HG02798 (cell line): Measurements from ENCODE around the gene F2.

Experiments
- ATAC-seq: cut with Tn5 transposase; IDR thresholded peaks from one replicate; pipeline ENCODE4 v1.9.1; 2021; ENCODE audit warnings: mild to moderate bottlenecking; ENCODE audit not compliant: unreplicated experiment, poor library complexity

F2 gene

GRCh38 chr11:46736615-46737014, 17.6 kb downstream of the F2 start:
- no peak for ATAC-seq

DNA sequence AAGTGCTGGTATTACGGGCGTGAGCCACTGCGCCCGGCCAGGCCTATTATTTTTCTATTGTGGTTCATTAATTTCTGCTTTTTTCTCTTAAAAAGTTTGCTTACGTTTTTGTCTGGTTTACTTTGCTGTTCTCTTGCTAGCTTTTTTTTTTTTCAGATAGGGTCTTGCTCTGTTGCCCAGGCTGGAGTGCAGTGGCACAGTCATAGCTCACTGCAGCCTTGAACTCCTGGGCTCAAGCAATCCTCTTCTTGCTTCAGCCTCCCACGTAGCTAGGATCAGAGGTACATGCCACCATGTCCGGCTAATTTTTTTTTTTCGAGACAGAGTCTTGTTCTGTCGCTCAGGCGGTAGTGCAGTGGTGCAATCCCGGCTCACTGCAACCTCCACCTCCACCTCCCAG, 18.7 kb downstream of the F2 start:
- ATAC-seq: no peak

DNA sequence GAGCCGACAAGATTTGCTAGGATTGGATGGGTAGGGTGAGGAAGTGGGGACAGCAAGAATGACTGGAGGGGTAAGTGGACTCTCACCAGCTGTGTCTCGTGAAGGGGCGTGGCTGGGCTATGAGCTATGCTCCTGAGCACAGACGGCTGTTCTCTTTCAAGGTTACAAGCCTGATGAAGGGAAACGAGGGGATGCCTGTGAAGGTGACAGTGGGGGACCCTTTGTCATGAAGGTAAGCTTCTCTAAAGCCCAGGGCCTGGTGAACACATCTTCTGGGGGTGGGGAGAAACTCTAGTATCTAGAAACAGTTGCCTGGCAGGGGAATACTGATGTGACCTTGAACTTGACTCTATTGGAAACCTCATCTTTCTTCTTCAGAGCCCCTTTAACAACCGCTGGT, 19.9 kb downstream of the F2 start:
- no peak for ATAC-seq

GRCh38 chr11:46741600-46742484, 22.8 kb downstream of the F2 start:
- no peak for ATAC-seq

DNA sequence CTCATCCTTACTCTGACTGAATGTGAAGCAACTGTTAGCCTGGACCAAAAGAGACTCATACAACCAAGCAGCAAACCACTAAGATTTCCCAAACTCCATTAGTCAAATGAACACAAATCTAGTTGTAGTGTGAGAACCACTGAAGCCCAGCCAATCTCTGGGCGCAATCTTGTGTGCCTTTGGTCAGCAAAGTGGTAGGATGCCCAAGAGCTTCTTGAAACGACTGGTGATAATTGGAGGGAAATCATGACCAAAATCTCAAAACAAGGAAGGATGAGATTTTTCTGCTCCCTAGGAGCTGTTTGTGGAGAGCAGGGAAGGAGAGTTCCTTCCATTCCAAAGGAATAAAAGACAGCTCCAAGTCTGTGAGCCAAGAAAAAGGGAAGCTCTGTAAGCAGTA, 24.0 kb downstream of the F2 start:
- ATAC-seq: no peak

DNA sequence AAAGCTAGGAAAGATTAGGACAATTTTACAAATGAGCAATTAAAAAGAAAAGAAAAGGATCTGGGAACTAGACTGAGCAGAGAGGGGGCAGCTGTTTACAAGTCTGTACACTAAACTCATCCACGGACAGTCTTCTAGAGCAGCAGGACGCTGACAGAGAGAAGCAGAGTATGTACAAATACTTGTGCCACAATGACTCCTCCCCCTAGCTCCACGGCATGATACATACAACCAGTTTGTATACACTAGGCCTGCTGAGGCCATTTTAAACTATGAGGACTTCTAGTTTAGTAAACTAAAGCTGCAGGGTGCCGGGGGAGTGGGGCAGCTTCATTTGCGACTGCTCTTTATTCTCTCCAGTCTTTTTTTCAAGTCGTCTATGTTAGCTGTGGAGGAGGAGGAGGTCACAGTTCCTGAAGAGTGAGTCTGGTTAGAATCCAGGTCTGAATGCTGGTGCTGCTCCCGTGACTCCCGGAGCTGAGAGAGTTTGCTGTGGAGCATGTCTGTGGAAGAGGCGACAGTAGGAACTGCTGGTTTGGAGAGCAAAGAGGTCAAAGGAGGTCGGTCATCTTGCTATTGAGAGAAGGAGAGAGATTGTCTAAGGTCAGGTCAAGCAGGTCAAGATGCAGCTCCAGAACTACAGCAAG, 24.8 kb downstream of the F2 start:
- no peak for ATAC-seq

- ATAC-seq: no peak
Measured at GRCh38 chr11:46745328-46745727, 26.3 kb downstream of the F2 start.

DNA sequence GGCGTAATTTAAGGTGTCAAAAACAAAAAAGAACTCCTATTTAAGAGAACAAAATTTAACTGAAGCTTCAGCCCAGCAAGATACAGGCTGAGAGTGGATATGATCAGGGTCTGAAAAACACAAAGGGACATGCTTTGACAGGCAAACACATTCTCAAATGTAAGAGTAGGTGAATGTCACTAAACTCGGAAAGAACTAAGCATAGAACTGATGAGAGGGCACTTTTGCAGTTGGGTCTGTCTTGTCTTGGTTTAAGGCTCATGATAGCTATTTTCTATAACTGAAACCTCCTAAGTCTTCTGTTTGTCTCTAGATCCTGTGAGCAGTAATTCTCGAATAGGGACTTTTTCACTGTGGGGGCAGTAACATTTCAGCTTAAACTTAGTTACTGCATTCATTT, 27.0 kb downstream of the F2 start:
- ATAC-seq: no peak

DNA sequence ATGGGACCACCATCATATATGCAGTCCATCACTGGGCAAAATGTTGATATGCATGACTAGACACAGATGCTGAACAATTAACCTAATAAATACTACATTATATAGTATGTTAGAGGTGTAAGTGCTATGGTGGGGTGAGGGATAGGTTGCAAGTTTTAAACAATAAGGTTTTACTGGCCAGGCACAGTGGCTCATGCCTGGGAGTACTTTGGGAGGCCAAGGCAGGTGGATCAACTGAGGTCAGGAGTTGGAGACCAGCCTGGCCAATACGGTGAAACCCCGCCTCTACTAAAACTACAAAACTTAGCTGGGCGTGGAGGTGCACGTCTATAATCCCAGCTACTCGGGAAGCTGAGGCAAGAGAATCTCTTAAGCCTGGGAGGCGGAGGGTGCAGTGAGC, 28.1 kb downstream of the F2 start:
- no peak for ATAC-seq

GRCh38 chr11:46755962-46756361, 36.9 kb downstream of the F2 start:
- no peak for ATAC-seq

DNA sequence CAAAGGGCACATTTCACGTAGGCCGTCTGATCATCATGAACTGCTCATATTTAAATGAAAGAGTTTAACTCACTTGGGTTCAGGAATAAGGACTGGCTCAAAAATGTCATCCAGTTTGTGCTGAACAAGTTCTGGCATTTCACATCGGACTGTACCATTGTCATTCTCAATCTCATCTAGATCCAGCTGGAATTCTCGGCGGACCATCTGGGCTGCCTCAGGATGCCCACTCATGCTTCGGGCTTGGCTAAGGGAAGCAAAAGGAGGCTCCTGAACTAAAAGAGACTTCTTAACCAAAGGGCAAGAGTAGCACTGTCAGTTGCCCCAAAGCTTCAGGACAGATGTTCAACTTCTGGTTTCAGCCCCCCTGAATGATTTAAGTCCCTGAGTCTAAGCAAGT, 40.2 kb downstream of the F2 start:
- ATAC-seq: no peak

DNA sequence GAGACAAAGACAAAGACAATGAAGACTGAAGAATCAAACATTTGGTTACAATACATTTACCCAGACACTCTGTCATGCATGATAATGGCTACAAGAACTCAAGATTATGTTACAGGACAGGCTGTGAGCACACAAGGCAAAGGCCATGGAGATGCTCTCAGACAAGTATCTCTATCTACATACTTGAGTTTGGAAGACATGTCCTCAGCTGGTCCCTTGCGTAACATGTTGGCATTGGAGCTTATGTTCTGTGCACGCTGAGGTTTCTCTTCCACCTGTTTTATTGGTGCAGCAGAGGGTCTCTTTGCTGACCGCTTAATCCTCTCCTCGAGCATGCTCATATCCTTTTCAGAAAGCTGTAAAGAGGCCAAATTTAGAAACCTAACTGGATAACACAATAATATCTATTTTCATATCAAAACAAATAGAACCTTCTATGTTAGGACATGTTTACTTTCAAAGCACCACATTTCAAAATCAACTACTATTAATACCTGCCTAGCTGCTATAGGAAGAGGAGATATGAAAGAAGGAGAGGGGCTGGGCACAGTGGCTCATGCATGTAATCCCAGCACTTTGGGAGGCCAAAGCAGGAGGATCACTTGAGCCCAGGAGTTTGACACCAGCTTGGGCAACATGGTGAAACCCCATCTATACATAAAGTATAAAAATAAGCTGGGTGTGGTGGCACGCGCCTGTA, 41.6 kb downstream of the F2 start:
- ATAC-seq: no peak

DNA sequence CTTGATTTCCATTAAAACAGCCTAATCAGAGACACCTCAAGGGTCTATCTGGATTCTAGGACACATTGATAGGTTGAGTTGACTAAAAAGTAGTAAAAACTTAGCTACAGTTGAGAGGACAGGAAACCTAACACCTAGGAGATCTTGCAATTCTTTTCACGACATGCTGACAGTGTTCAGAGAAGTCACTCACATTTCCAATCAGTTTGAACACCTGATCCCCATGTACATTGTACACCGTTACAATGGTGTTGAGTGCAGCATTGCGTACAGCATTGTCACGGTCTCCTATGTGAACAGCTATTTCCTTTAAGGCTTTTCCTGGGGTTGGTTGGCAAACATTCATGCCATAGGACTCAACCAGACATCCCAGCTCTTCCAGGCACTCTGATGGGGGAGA, 42.8 kb downstream of the F2 start:
- no peak for ATAC-seq

GRCh38 chr11:46762248-46762647, 43.2 kb downstream of the F2 start:
- no peak for ATAC-seq

GRCh38 chr11:46766656-46767055, 47.6 kb downstream of the F2 start:
- ATAC-seq: no peak

DNA sequence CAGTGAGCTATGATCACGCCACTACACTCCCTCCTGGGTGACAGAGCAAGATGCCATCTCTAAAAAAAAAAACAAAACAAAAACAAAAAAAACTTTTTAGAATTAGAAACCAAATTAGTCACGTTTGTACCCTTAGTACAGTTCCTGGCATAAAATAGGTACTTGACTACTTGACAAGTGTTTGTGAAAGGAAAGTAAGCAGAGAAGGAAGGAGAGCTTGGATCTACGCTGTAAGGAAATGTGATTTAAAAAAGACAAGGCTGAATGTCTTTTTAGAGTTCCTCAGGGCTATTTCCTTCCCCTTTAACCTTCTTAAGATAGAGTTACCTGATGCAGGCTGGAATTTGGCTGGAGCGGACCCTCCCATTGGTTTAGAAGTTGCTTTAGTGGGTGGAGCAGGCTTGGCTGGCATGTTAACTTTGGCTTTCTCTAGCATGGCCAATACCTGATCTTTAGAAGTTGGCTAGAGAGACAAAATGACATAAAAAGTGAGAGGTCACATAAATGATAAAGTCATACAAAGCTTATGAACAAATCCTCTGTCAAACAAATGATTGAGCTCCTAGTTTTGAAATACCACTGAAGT, 50.7 kb downstream of the F2 start:
- ATAC-seq: no peak

GRCh38 chr11:46776878-46777277, 57.9 kb downstream of the F2 start:
- no peak for ATAC-seq

DNA sequence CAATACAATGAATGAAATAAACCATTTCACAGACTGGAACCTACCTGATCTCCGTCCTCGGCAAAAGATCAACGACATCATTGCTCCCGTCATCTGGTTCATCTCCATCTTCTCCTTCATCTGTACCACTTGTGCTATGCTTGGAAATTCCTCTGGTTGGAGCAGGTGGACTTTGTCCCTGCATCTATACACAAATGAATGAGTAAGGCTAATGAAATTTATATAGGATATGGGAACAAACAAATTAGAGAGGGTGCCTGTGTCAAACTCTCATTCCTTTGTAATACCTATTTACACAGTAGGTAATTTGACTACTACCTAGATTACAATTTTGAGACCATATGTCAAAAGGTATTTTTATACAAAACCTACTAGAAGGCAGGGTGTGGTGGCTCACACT, 59.4 kb downstream of the F2 start:
- ATAC-seq: no peak
